B cell (primary cell): Measurements from ENCODE around the gene EPHB1. TPM values are rescaled to one million over a fixed set of nuclear protein-coding genes. Genes with fewer than 3 reads are reported as not detected.
"Not testable (repeated sequence)": the region's sequence is repeated elsewhere in the genome, so short reads cannot be mapped to it uniquely, and the experiment has no call there.

ENCODE experiments used
- ATAC-seq: fragments of 200-7000 bp; cut with Tn5 transposase; one replicate; pipeline ENCODE4 v1.10.0; 2021; ENCODE audit warnings: low read depth, mild to moderate bottlenecking, moderate number of reproducible peaks, moderate library complexity
- CTCF ChIA-PET: fragments of 350-600 bp; sonication (Branson Sonifier 250); formaldehyde crosslinking; loops from one replicate; lab custom pipeline; 2021; ENCODE audit warnings: antibody characterized with exemption, inconsistent platforms; lab: Charles Lee
- POLR2A ChIA-PET: fragments of 350-600 bp; sonication (Branson Sonifier 250); formaldehyde crosslinking; loops from one replicate; lab custom pipeline; 2021; ENCODE audit warnings: antibody characterized with exemption; lab: Charles Lee
- DNase-seq: peaks from one replicate; pipeline ENCODE4 v3.0.0; 2013
- H2AFZ ChIP-seq: 2 replicates; pipeline ENCODE4 v1.6.1; 2012; ENCODE audit warnings: mild to moderate bottlenecking, low read depth, low read length; ENCODE audit not compliant: insufficient read depth, poor library complexity, severe bottlenecking
- H3K27ac ChIP-seq, 2 donors: 1 replicate in 1 of 2; 2 replicates in 1 of 2; pipeline ENCODE4 v1.5.1; 2012 to 2013; ENCODE audit warnings: low read length in 2 of 2, mild to moderate bottlenecking in 2 of 2, moderate library complexity in 1 of 2
- H3K27me3 ChIP-seq, 4 experiments: fragments of 200-600 bp in 1 of 4; sonication (generic) in 1 of 4; replicated peaks in 1 of 4; 1 replicate in 2 of 4; 2 replicates in 2 of 4; pipeline versions ENCODE4 v1.6.1 to v1.7.0; 2013 to 2016; ENCODE audit warnings: low read length in 3 of 4, mild to moderate bottlenecking in 2 of 4, mixed read lengths in 1 of 4, moderate library complexity in 1 of 4; ENCODE audit not compliant: insufficient read depth in 4 of 4, control insufficient read depth in 3 of 4; ENCODE audit errors: control extremely low read depth in 1 of 4
- H3K36me3 ChIP-seq, 2 experiments: replicated peaks in 1 of 2; 1 replicate in 1 of 2; 2 replicates in 1 of 2; pipeline versions ENCODE4 v1.6.1 to v1.7.1; 2013; ENCODE audit warnings: low read length in 1 of 2; ENCODE audit not compliant: insufficient read depth in 2 of 2, control insufficient read depth in 1 of 2; ENCODE audit errors: control extremely low read depth in 1 of 2, extremely low read depth in 1 of 2
- H3K4me1 ChIP-seq, 2 donors: fragments of 200-600 bp in 1 of 2; sonication (generic) in 1 of 2; 1 replicate in 1 of 2; 2 replicates in 1 of 2; pipeline versions ENCODE4 v1.5.1 to v1.6.1; 2013 to 2017; ENCODE audit warnings: low read length in 2 of 2; ENCODE audit not compliant: control insufficient read depth in 2 of 2, insufficient read depth in 2 of 2
- H3K4me2 ChIP-seq: replicated peaks from 2 replicates; pipeline ENCODE3; 2012; ENCODE audit warnings: mild to moderate bottlenecking, low read depth, low read length; ENCODE audit not compliant: poor library complexity, severe bottlenecking
- H3K4me3 ChIP-seq, 5 experiments: fragments of 200-600 bp in 1 of 5; sonication (generic) in 1 of 5; 1 replicate in 3 of 5; 2 replicates in 2 of 5; pipeline versions ENCODE4 v1.5.1 to v1.7.0; 2011 to 2016; ENCODE audit warnings: low read length in 4 of 5, mild to moderate bottlenecking in 4 of 5, low read depth in 2 of 5, control low read depth in 1 of 5, moderate library complexity in 1 of 5; ENCODE audit not compliant: insufficient read depth in 1 of 5; ENCODE audit errors: control extremely low read depth in 1 of 5, extremely low read depth in 1 of 5
- H3K79me2 ChIP-seq: fragments of 200-600 bp; sonication (generic); one replicate; pipeline ENCODE4 v1.6.0; 2016; ENCODE audit warnings: low read length; ENCODE audit not compliant: control insufficient read depth, insufficient read depth
- H3K9ac ChIP-seq: fragments of 200-600 bp; sonication (generic); 2 replicates; pipeline ENCODE4 v1.6.1; 2017; ENCODE audit warnings: mild to moderate bottlenecking, low read length, moderate library complexity
- H3K9me3 ChIP-seq, 3 donors: one replicate each; pipeline versions ENCODE4 v1.6.1 to v1.7.1; 2013; ENCODE audit warnings: low read length in 2 of 3; ENCODE audit not compliant: control insufficient read depth in 2 of 3, insufficient read depth in 1 of 3; ENCODE audit errors: control extremely low read depth in 1 of 3
- H4K20me1 ChIP-seq: 2 replicates; pipeline ENCODE4 v1.6.0; 2012; ENCODE audit warnings: mild to moderate bottlenecking, low read length; ENCODE audit not compliant: insufficient read depth, control insufficient read depth, poor library complexity, severe bottlenecking
- H3K27ac Mint-ChIP-seq: one replicate; pipeline ENCODE4 v1.8.0; 2021; ENCODE audit warnings: mixed read lengths
- H3K27me3 Mint-ChIP-seq: one replicate; pipeline ENCODE4 v1.8.0; 2021; ENCODE audit warnings: mixed read lengths
- H3K4me1 Mint-ChIP-seq: one replicate; pipeline ENCODE4 v1.8.0; 2021; ENCODE audit warnings: mixed read lengths
- H3K4me3 Mint-ChIP-seq: one replicate; pipeline ENCODE4 v1.8.0; 2021; ENCODE audit warnings: mixed read lengths
- H3K9me3 Mint-ChIP-seq: one replicate; pipeline ENCODE4 v1.8.0; 2022; ENCODE audit warnings: mixed read lengths; ENCODE audit not compliant: insufficient read depth
- CTCF ChIP-seq: fragments of 200-600 bp; IDR thresholded peaks from one replicate; pipeline ENCODE4 v1.8.0; 2022; ENCODE audit warnings: antibody characterized with exemption, mild to moderate bottlenecking
- EZH2 ChIP-seq: IDR thresholded peaks from 2 replicates; pipeline ENCODE4 v1.6.1; 2012; ENCODE audit warnings: borderline replicate concordance, low read depth, mild to moderate bottlenecking, moderate library complexity, low read length; ENCODE audit not compliant: insufficient read depth, poor library complexity, severe bottlenecking
- WGBS: methylation state at CpG from one replicate; pipeline ENCODE4 v1.1.5; 2013; ENCODE audit warnings: missing lambda C conversion rate; ENCODE audit not compliant: insufficient coverage; 5-methylcytosine and 5-hydroxymethylcytosine counted together
- intact Hi-C: fragments of 100-400 bp; cut with micrococcal nuclease; formaldehyde crosslinking; loops from one replicate; pipeline ENCODE4 v1.10.0; 2022
- polyA plus RNA-seq: library from polyadenylated mRNA; depleted of rRNA; stranded (reverse); fragments of >200 nt; gene quantifications from 2 replicates; pipeline ENCODE4 v1.2.3, GENCODE V29; 2012
- total RNA-seq, 2 donors: library from RNA; stranded (reverse); fragments of 120-200 nt in 1 of 2; gene quantifications; 1 replicate in 1 of 2; 2 replicates in 1 of 2; pipeline versions ENCODE4 v1.2.3 to v1.2.4, GENCODE V29; 2013 to 2022

The EPHB1 gene
- total and polyA plus RNA-seq, 2 donors (not counting 1 experiment from before 2014, with no cell fraction given): 0.01 TPM; not detected in 1

DNA sequence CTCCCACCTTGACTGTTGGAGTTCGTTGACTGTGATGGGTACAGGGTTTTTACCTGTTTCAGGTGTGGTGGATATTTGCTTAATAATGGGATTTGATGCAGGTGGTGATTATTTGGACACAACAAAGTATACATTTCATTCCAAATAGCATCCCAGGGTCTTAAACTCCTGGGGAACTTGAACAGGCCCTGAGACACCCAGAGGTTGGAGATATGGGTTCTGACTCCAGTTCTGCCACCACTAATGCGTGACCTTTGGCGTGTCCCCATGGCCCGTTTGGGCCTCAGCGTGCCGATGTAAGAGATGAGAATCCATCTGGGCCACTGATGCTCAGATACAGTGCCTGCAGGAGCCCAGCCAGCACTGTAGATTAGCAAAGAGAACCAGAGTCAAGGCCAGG, 264.5 kb downstream of the EPHB1 start:
- no peak overlapping the region for H3K4me3 ChIP-seq
- no peak for ATAC-seq
- H3K4me1 ChIP-seq: no peaks in the 10 kb centered on the region
- H3K9me3 ChIP-seq: no peaks in the 10 kb centered on the region
- POLR2A ChIA-PET: no interaction called here
- no peak for TF ChIP-seq CTCF
- TF ChIP-seq EZH2: no peak
- H3K79me2 ChIP-seq: no peaks in the 10 kb centered on the region
- Mint-ChIP-seq H3K27me3 (no peaks in the 10 kb centered on the region), H3K4me1 (no peaks in the 10 kb centered on the region), H3K4me3 (no peak overlapping the region), H3K27ac (no peak overlapping the region), H3K9me3 (peaks cover 7% of the 10 kb centered on the region)
- intact Hi-C loops: no loop called here
- whole genome bisulfite sequencing: 81% methylated on average over 6 of the region's 6 CpGs
- H4K20me1 ChIP-seq: no peaks in the 10 kb centered on the region
- no peak overlapping the region for H3K27ac ChIP-seq
- H3K4me2 ChIP-seq: no peak overlapping the region
- no peak overlapping the region for H3K9ac ChIP-seq
- no peak overlapping the region for H2AFZ ChIP-seq
- CTCF ChIA-PET: no interaction called here
- no peaks in the 10 kb centered on the region for H3K27me3 ChIP-seq
- DNase-seq: no peak
- no peaks in the 10 kb centered on the region for H3K36me3 ChIP-seq

GRCh38 chr3:135066844-135067727, 272.0 kb downstream of the EPHB1 start:
- CTCF ChIA-PET, H3K27ac Mint-ChIP-seq, DNase-seq, ATAC-seq, H3K4me3 Mint-ChIP-seq, H3K27ac ChIP-seq, H3K4me3 ChIP-seq, H3K4me1 ChIP-seq, H3K9ac ChIP-seq, H3K27me3 ChIP-seq, H3K4me1 Mint-ChIP-seq, H3K79me2 ChIP-seq, intact Hi-C loops, POLR2A ChIA-PET, H3K9me3 ChIP-seq, H2AFZ ChIP-seq, H3K27me3 Mint-ChIP-seq, H3K4me2 ChIP-seq, H3K9me3 Mint-ChIP-seq, H3K36me3 ChIP-seq, H4K20me1 ChIP-seq: not testable (repeated sequence)
- WGBS: 80% methylated on average over 5 of the region's 5 CpGs
